ENCODE results near the gene SERTAD3.
"Not testable (repeated sequence)": the region's sequence is repeated elsewhere in the genome, so short reads cannot be mapped to it uniquely, and the experiment has no call there.

Gene SERTAD3

GRCh38 chr19:40411125-40411842 lies 32.9 kb downstream of the SERTAD3 start:
- Histone ChIP-seq H3K4me3 (ENCODE audit: low read depth, low read length) (no peak overlapping the region), H3K27ac (no peak overlapping the region), H3K36me3 (replicated peaks) (no peaks in the 10 kb centered on the region), H3K27me3 (replicated peaks) (no peaks in the 10 kb centered on the region)
- in situ Hi-C loops (cut with HindIII; ENCODE audit: low pct_ligation_motif_present, low sequenced_read_pairs): no loop called here
- TF ChIP-seq CTCF (IDR thresholded peaks at IDR 0.05; ENCODE audit: low read depth, low read length, missing control alignments): no peak
- DNase-seq: no peak

- in situ Hi-C loops (cut with HindIII; ENCODE audit: low pct_ligation_motif_present, low sequenced_read_pairs): no loop called here
- DNase-seq: no peak
- no peak for TF ChIP-seq CTCF (IDR thresholded peaks at IDR 0.05; ENCODE audit: low read depth, low read length, missing control alignments)
- no peaks in the 10 kb centered on the region for H3K36me3 ChIP-seq (replicated peaks)
- no peaks in the 10 kb centered on the region for H3K27me3 ChIP-seq (replicated peaks)
- no peak overlapping the region for H3K27ac ChIP-seq
- H3K4me3 ChIP-seq (ENCODE audit: low read depth, low read length): no peak overlapping the region
Observed at GRCh38 chr19:40410030-40410389, 34.1 kb downstream of the SERTAD3 start.

GRCh38 chr19:40408598-40408925 lies 35.6 kb downstream of the SERTAD3 start:
- in situ Hi-C loops (cut with HindIII; ENCODE audit: low pct_ligation_motif_present, low sequenced_read_pairs); H3K36me3 ChIP-seq (replicated peaks); DNase-seq; H3K27me3 ChIP-seq (replicated peaks); H3K27ac ChIP-seq; H3K4me3 ChIP-seq (ENCODE audit: low read depth, low read length): not testable (repeated sequence)

- no peak overlapping the region for H3K27ac ChIP-seq
- no peaks in the 10 kb centered on the region for H3K27me3 ChIP-seq (replicated peaks)
- no peaks in the 10 kb centered on the region for H3K36me3 ChIP-seq (replicated peaks)
- TF ChIP-seq CTCF (IDR thresholded peaks at IDR 0.05; ENCODE audit: low read depth, low read length, missing control alignments): no peak
- in situ Hi-C loops (cut with HindIII; ENCODE audit: low pct_ligation_motif_present, low sequenced_read_pairs): no loop called here
- H3K4me3 ChIP-seq (ENCODE audit: low read depth, low read length): no peak overlapping the region
- DNase-seq: no peak
Observed at GRCh38 chr19:40407714-40408597, 36.2 kb downstream of the SERTAD3 start.

GRCh38 chr19:40403262-40403984 lies 40.7 kb downstream of the SERTAD3 start:
- peak; percentile 94 for DNase-seq
- Histone ChIP-seq H3K27ac (peak overlapping the region; percentile 6), H3K27me3 (replicated peaks) (no peaks in the 10 kb centered on the region), H3K4me3 (ENCODE audit: low read depth, low read length) (peak overlapping the region; percentile 59), H3K36me3 (replicated peaks) (no peaks in the 10 kb centered on the region)
- in situ Hi-C loops (cut with HindIII; ENCODE audit: low pct_ligation_motif_present, low sequenced_read_pairs): no loop called here
- TF ChIP-seq CTCF (IDR thresholded peaks at IDR 0.05; ENCODE audit: low read depth, low read length, missing control alignments): no peak

- Histone ChIP-seq H3K27me3 (replicated peaks) (no peaks in the 10 kb centered on the region), H3K4me3 (ENCODE audit: low read depth, low read length) (no peak overlapping the region), H3K27ac (no peak overlapping the region), H3K36me3 (replicated peaks) (no peaks in the 10 kb centered on the region)
- in situ Hi-C loops (cut with HindIII; ENCODE audit: low pct_ligation_motif_present, low sequenced_read_pairs): no loop called here
- DNase-seq: no peak
- no peak for TF ChIP-seq CTCF (IDR thresholded peaks at IDR 0.05; ENCODE audit: low read depth, low read length, missing control alignments)
Observed at GRCh38 chr19:40400559-40400958, 43.6 kb downstream of the SERTAD3 start.

All from brain microvascular endothelial cell (primary cell).